Muscle of arm (tissue), 12 donors: Measurements from ENCODE around the gene GLT1D1. TPM values are rescaled to one million over a fixed set of nuclear protein-coding genes. Genes with fewer than 3 reads are reported as not detected.

Experiments used
- DNase-seq: peaks from one replicate; pipeline ENCODE4 v3.0.0-alpha.2; 2013
- polyA plus RNA-seq, 12 donors: library from polyadenylated mRNA; unstranded; fragments of 120-200 nt; gene quantifications; one replicate each; pipeline ENCODE4 v1.2.1, GENCODE V29; 2013; ENCODE audit not compliant: insufficient read length in 12 of 12

The GLT1D1 gene
- polyA plus RNA-seq, 12 donors, result 0.81 to 1.9 (median 1.4) TPM; not detected in 2

- DNase-seq, result no peak
These were observed 142.3 kb downstream of the GLT1D1 start for GRCh38 chr12:128995619-128996018.

DNA sequence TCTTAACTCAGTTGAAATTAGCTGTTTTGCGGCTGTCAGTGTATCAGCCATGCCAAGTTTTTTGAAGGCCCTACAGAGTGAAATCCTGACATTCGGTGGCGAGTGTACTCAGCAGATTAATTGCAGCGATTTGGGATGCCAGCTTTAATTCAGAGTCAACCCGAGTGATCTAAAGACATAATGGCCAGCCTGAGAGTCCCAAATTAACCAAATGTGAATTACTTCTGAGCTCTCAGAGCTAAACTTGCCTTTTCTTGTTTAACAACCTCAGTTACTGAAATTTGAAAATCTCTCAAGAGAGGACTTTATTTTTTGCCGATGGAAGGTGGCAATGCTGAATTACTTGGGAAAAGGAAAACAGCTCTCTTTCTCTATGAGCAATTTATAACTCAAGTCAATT is 148.5 kb downstream of the GLT1D1 start:
- DNase-seq, result no peak

DNA sequence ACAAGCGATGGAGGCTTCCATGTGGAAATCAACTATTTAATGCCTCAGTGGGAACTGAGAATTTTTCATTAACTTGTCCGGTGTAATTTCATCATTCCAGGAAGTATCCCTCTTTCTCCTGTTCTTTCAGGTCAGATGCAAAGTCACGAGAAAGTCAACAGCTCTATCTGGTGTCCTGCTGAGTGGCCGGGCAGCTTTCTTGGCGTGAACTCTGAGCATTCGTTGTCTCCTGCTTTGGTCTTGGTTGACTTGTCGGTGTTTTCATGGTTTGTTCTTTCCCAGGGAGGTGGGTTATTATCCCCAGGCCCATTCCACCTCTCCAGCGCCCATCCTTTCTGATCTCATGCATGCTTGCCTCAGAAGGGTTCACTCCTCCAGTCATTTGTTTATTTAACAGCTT is 149.1 kb downstream of the GLT1D1 start:
- DNase-seq, result no peak

DNA sequence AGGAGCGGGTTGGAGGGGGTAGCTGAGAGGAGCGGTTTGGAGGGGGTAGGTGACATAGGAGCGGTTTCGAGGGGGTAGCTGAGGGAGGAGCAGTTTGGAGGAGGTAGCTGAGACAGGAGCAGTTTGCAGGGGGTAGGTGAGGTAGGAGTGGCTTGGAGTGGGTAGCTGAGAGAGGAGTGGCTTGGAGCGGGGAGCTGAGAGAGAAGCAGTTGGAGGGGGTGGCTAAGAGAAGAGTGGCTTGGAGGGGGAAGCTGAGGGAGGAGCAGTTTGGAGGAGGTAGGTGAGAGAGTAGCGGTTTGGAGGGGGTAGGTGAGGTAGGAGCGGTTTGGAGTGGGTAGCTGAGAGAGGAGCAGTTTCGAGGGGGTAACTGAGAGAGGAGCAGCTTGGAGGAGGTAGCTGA is 152.1 kb downstream of the GLT1D1 start:
- no peak for DNase-seq

DNA sequence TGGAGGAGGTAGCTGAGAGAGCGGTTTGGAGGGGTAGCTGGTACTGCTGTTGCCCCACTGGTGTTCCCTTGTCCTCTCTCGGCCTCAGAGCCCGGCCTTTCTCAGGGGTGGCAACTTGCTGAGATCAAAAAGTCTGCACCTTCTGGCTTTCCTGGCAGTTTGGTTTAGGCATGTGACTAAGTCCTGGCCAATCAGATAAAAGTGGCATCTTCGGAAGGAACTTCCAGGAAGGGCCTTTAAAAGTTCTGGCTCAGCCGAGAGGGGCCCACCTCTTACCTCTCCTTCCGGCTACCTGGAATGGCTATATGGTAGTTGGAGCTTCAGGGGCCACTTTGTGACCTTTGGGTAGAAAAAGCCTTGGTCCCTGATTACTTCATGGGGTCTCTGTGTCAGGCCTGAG is 152.6 kb downstream of the GLT1D1 start:
- no peak for DNase-seq

- DNase-seq, result no peak
These were observed 156.8 kb downstream of the GLT1D1 start for GRCh38 chr12:129009833-129010622.

- no peak for DNase-seq
These were observed 162.9 kb downstream of the GLT1D1 start for GRCh38 chr12:129016159-129016558.

DNA sequence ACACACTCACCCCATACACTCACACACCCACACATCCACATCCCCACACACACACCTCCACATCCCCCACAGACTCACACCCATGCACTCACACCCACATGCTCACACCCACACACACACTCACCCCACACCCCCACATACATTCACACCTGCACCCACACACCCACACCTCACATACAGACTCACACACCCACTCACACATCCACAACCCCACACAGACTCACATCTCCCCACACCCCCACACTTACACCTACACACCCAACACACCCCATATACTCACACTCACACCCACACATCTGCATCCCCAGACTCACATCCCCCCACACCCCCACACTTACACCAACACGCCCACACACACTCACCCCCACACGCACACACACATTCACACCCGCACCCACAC is 171.8 kb downstream of the GLT1D1 start:
- no peak for DNase-seq

- DNase-seq, result no peak
These were observed 175.6 kb downstream of the GLT1D1 start for GRCh38 chr12:129028844-129029243.

Other genes starting within 250 kb of the GLT1D1 start
- gene SLC15A4, start 29.5 kb upstream of the GLT1D1 start, polyA plus RNA-seq, result 10 to 100 TPM in 11 of 12 donors, not detected in 1; 17.4 to 27.7 (median 21.8) TPM